WTC11 (cell line): Measurements from ENCODE around the gene STK11.

Source experiments
- ATF1 ChIP-seq: sonication (generic); formaldehyde crosslinking; IDR thresholded peaks from 2 replicates; pipeline ENCODE4 v1.8.1; 2023; ENCODE audit warnings: mild to moderate bottlenecking, moderate library complexity, missing genetic modification reagents
- CTCF ChIP-seq: fragments of 200-600 bp; IDR thresholded peaks from 2 replicates; pipeline ENCODE4 v1.8.0; 2022; ENCODE audit warnings: antibody characterized with exemption
- E2F1 ChIP-seq: sonication (generic); formaldehyde crosslinking; IDR thresholded peaks from 2 replicates; pipeline ENCODE4 v1.8.0; 2022; ENCODE audit warnings: mild to moderate bottlenecking, missing genetic modification reagents
- E2F5 ChIP-seq: sonication (generic); formaldehyde crosslinking; IDR thresholded peaks from 2 replicates; pipeline ENCODE4 v1.8.1; 2022; ENCODE audit warnings: mild to moderate bottlenecking, moderate library complexity, missing genetic modification reagents
- MLX ChIP-seq: sonication (generic); formaldehyde crosslinking; IDR thresholded peaks from 2 replicates; pipeline ENCODE4 v1.8.1; 2023; ENCODE audit warnings: mild to moderate bottlenecking, missing genetic modification reagents, moderate library complexity
- MYBL2 ChIP-seq: sonication (generic); formaldehyde crosslinking; IDR thresholded peaks from 2 replicates; pipeline ENCODE4 v1.8.1; 2023; ENCODE audit warnings: mild to moderate bottlenecking, moderate library complexity, missing genetic modification reagents
- NFYB ChIP-seq: sonication (generic); formaldehyde crosslinking; conservative IDR thresholded peaks from 2 replicates; pipeline ENCODE4 v1.8.0; 2022; ENCODE audit warnings: low read depth, missing genetic modification reagents
- SMAD3 ChIP-seq: sonication (generic); formaldehyde crosslinking; IDR thresholded peaks from 2 replicates; pipeline ENCODE4 v1.8.0; 2022; ENCODE audit warnings: missing genetic modification reagents, mild to moderate bottlenecking, borderline replicate concordance
- SOX15 ChIP-seq: fragments of 250-450 bp; sonication (Bioruptor Pico); IDR thresholded peaks from 2 replicates; pipeline ENCODE4 v1.9.0; 2021; ENCODE audit warnings: mild to moderate bottlenecking
- TCF7 ChIP-seq: sonication (generic); formaldehyde crosslinking; IDR thresholded peaks from 2 replicates; pipeline ENCODE4 v1.8.0; 2022; ENCODE audit warnings: mild to moderate bottlenecking, low read depth, missing genetic modification reagents, moderate library complexity
- ZNF232 ChIP-seq: sonication (generic); formaldehyde crosslinking; IDR thresholded peaks from 2 replicates; pipeline ENCODE4 v1.8.0; 2022; ENCODE audit warnings: mild to moderate bottlenecking, missing genetic modification reagents

- TF ChIP-seq MLX (CRISPR knock-in tag) (no peak), CTCF (no peak), SMAD3 (CRISPR knock-in tag) (no peak), NFYB (CRISPR knock-in tag) (no peak), E2F1 (CRISPR knock-in tag) (no peak), SOX15 (CRISPR knock-in tag) (no peak), MYBL2 (CRISPR knock-in tag) (no peak), ATF1 (CRISPR knock-in tag) (no peak), TCF7 (CRISPR knock-in tag) (no peak), ZNF232 (CRISPR knock-in tag) (no peak), E2F5 (CRISPR knock-in tag) (no peak)
Observed at GRCh38 chr19:1274081-1274851, 68.7 kb downstream of the STK11 start.
